GM23338 (cell line): ENCODE results near the gene NSF. TPM values are rescaled to one million over a fixed set of nuclear protein-coding genes. Genes with fewer than 3 reads are reported as not detected.
"Not testable (repeated sequence)": the region's sequence is repeated elsewhere in the genome, so short reads cannot be mapped to it uniquely, and the experiment has no call there.

Source experiments
- ATAC-seq: fragments of 200-7000 bp; cut with Tn5 transposase; 3 replicates; pipeline ENCODE4 v1.9.1; 2020
- DNase-seq: peaks from one replicate; pipeline ENCODE4 v3.0.0-alpha.2; 2015; ENCODE audit warnings: low spot score
- H2AFZ ChIP-seq: fragments of 200-600 bp; sonication (generic); 2 replicates; pipeline ENCODE4 v1.8.0; 2016; ENCODE audit warnings: antibody characterized with exemption, mild to moderate bottlenecking, moderate library complexity
- H3F3A ChIP-seq: fragments of 200-600 bp; sonication (generic); replicated peaks from 2 replicates; pipeline ENCODE4 v1.8.0; 2017; ENCODE audit warnings: antibody characterized with exemption, mixed run types, low read depth
- H3K27ac ChIP-seq: fragments of 200-600 bp; sonication (generic); 2 replicates; pipeline ENCODE4 v1.6.1; 2016; ENCODE audit warnings: low read depth
- H3K27me3 ChIP-seq: fragments of 200-600 bp; sonication (generic); 2 replicates; pipeline ENCODE4 v1.8.0; 2016; ENCODE audit warnings: mild to moderate bottlenecking, mixed run types, moderate library complexity; ENCODE audit not compliant: insufficient read depth
- H3K36me3 ChIP-seq: fragments of 200-600 bp; sonication (generic); 2 replicates; pipeline ENCODE4 v1.8.0; 2016; ENCODE audit warnings: mild to moderate bottlenecking; ENCODE audit not compliant: insufficient read depth
- H3K4me1 ChIP-seq: fragments of 200-600 bp; sonication (generic); 2 replicates; pipeline ENCODE4 v1.8.0; 2016; ENCODE audit warnings: mild to moderate bottlenecking, moderate library complexity; ENCODE audit not compliant: insufficient read depth
- H3K4me2 ChIP-seq: fragments of 200-600 bp; sonication (generic); 2 replicates; pipeline ENCODE4 v1.7.1; 2017; ENCODE audit warnings: mixed run types
- H3K4me3 ChIP-seq: fragments of 200-600 bp; sonication (generic); 2 replicates; pipeline ENCODE4 v1.6.1; 2016; ENCODE audit warnings: mixed run types
- H3K79me2 ChIP-seq: fragments of 200-600 bp; sonication (generic); replicated peaks from 2 replicates; pipeline ENCODE4 v1.8.0; 2017; ENCODE audit warnings: mild to moderate bottlenecking; ENCODE audit not compliant: insufficient read depth
- H3K9me2 ChIP-seq: fragments of 200-600 bp; sonication (generic); 2 replicates; pipeline ENCODE4 v1.8.0; 2017; ENCODE audit not compliant: insufficient read depth
- H4K20me1 ChIP-seq: fragments of 200-600 bp; sonication (generic); replicated peaks from 2 replicates; pipeline ENCODE4 v1.8.0; 2017; ENCODE audit warnings: mild to moderate bottlenecking; ENCODE audit not compliant: insufficient read depth
- H3K27ac Mint-ChIP-seq: 2 replicates; pipeline ENCODE4 v1.8.0; 2020; ENCODE audit warnings: inconsistent platforms, mild to moderate bottlenecking, moderate library complexity, mixed read lengths
- H3K27me3 Mint-ChIP-seq: 3 replicates; pipeline ENCODE4 v1.8.0; 2022; ENCODE audit warnings: low read depth, mild to moderate bottlenecking, moderate library complexity, mixed read lengths, inconsistent platforms; ENCODE audit not compliant: insufficient read depth, poor library complexity
- H3K36me3 Mint-ChIP-seq: 3 replicates; pipeline ENCODE4 v1.8.0; 2021; ENCODE audit warnings: low read depth, mild to moderate bottlenecking, inconsistent platforms, moderate library complexity, mixed read lengths
- H3K4me1 Mint-ChIP-seq: 3 replicates; pipeline ENCODE4 v1.8.0; 2020; ENCODE audit warnings: mild to moderate bottlenecking, inconsistent platforms, mixed read lengths
- H3K4me3 Mint-ChIP-seq: 3 replicates; pipeline ENCODE4 v1.8.0; 2021; ENCODE audit warnings: moderate library complexity, mild to moderate bottlenecking, inconsistent platforms, mixed read lengths
- H3K9me3 Mint-ChIP-seq: 3 replicates; pipeline ENCODE4 v1.8.0; 2020; ENCODE audit warnings: moderate library complexity, mild to moderate bottlenecking, inconsistent platforms, mixed read lengths
- polyA plus RNA-seq: library from polyadenylated mRNA; unstranded; fragments of >200 nt; fragmentation: Nextera tagmentation; extraction: Ambion mirVana; gene quantifications from 2 replicates; pipeline ENCODE4 v1.2.1, GENCODE V29; 2016
- total RNA-seq: library from RNA; depleted of rRNA; stranded (reverse); fragments of >200 nt; shearing (Covaris generic); gene quantifications from 2 replicates; pipeline ENCODE4 v1.2.3, GENCODE V29; 2014

Gene NSF
- total and polyA plus RNA-seq, 2 experiments from 2014 or later: 12.5 to 26.5 TPM

- H3K9me2 ChIP-seq, H4K20me1 ChIP-seq, DNase-seq, H3K4me1 Mint-ChIP-seq, H3K4me3 Mint-ChIP-seq, H3K79me2 ChIP-seq, H3F3A ChIP-seq, H2AFZ ChIP-seq, H3K27me3 Mint-ChIP-seq, H3K36me3 ChIP-seq, H3K27ac ChIP-seq, H3K4me3 ChIP-seq, H3K9me3 Mint-ChIP-seq, H3K4me1 ChIP-seq, H3K27me3 ChIP-seq, H3K4me2 ChIP-seq, H3K36me3 Mint-ChIP-seq, H3K27ac Mint-ChIP-seq: not testable (repeated sequence)
- peak; percentile 80 for ATAC-seq
Observed at GRCh38 chr17:46647251-46647650, 56.8 kb downstream of the NSF start.

GRCh38 chr17:46647688-46648278 is 57.3 kb downstream of the NSF start:
- not testable (repeated sequence) for H2AFZ ChIP-seq, H3K27me3 ChIP-seq, H3K4me1 ChIP-seq, ATAC-seq, H4K20me1 ChIP-seq, H3K9me2 ChIP-seq, H3K9me3 Mint-ChIP-seq, H3K36me3 ChIP-seq, H3K4me2 ChIP-seq, H3K36me3 Mint-ChIP-seq, H3K27ac ChIP-seq, H3K27ac Mint-ChIP-seq, DNase-seq, H3K4me3 ChIP-seq, H3K27me3 Mint-ChIP-seq, H3K4me3 Mint-ChIP-seq, H3K4me1 Mint-ChIP-seq, H3K79me2 ChIP-seq, H3F3A ChIP-seq

GRCh38 chr17:46649246-46649645 is 58.8 kb downstream of the NSF start:
- not testable (repeated sequence) for H3K79me2 ChIP-seq, H3K4me3 Mint-ChIP-seq, H3K27me3 Mint-ChIP-seq, H3K9me3 Mint-ChIP-seq, H3K36me3 ChIP-seq, H3K4me1 ChIP-seq, H3K27me3 ChIP-seq, H3K4me3 ChIP-seq, H3K9me2 ChIP-seq, H3K27ac Mint-ChIP-seq, H2AFZ ChIP-seq, H4K20me1 ChIP-seq, H3K4me2 ChIP-seq, H3K36me3 Mint-ChIP-seq, ATAC-seq, H3F3A ChIP-seq, H3K4me1 Mint-ChIP-seq, H3K27ac ChIP-seq
- DNase-seq: peak; percentile 0

- not testable (repeated sequence) for H3K4me3 Mint-ChIP-seq, H3K27ac Mint-ChIP-seq, H3K27me3 Mint-ChIP-seq, H3K79me2 ChIP-seq, H4K20me1 ChIP-seq, H3K4me1 Mint-ChIP-seq, H2AFZ ChIP-seq, H3K36me3 Mint-ChIP-seq, H3K36me3 ChIP-seq, H3K4me2 ChIP-seq, H3K9me2 ChIP-seq, H3K27ac ChIP-seq, H3F3A ChIP-seq, H3K4me1 ChIP-seq, H3K27me3 ChIP-seq, DNase-seq, H3K9me3 Mint-ChIP-seq, H3K4me3 ChIP-seq
- ATAC-seq: peak; percentile 87
Observed at GRCh38 chr17:46652024-46652643, 61.7 kb downstream of the NSF start.

- H3K79me2 ChIP-seq, H3K27ac ChIP-seq, H3K27me3 Mint-ChIP-seq, DNase-seq, H3K4me3 Mint-ChIP-seq, H4K20me1 ChIP-seq, H3K4me2 ChIP-seq, H2AFZ ChIP-seq, H3K36me3 Mint-ChIP-seq, H3F3A ChIP-seq, H3K9me3 Mint-ChIP-seq, H3K4me3 ChIP-seq, H3K27me3 ChIP-seq, H3K4me1 Mint-ChIP-seq, H3K36me3 ChIP-seq, H3K9me2 ChIP-seq, H3K4me1 ChIP-seq, H3K27ac Mint-ChIP-seq: not testable (repeated sequence)
- peak; percentile 94 for ATAC-seq
Observed at GRCh38 chr17:46658235-46658634, 67.8 kb downstream of the NSF start.

- H3K4me1 Mint-ChIP-seq, H3F3A ChIP-seq, ATAC-seq, H3K27me3 ChIP-seq, H2AFZ ChIP-seq, H4K20me1 ChIP-seq, H3K4me1 ChIP-seq, H3K36me3 ChIP-seq, H3K9me2 ChIP-seq, DNase-seq, H3K4me3 Mint-ChIP-seq, H3K9me3 Mint-ChIP-seq, H3K36me3 Mint-ChIP-seq, H3K27me3 Mint-ChIP-seq, H3K27ac ChIP-seq, H3K4me2 ChIP-seq, H3K4me3 ChIP-seq, H3K79me2 ChIP-seq, H3K27ac Mint-ChIP-seq: not testable (repeated sequence)
Observed at GRCh38 chr17:46659702-46660101, 69.2 kb downstream of the NSF start.

GRCh38 chr17:46663123-46663522 is 72.7 kb downstream of the NSF start:
- not testable (repeated sequence) for H3K27ac Mint-ChIP-seq, H3K9me3 Mint-ChIP-seq, H3K4me1 ChIP-seq, H3F3A ChIP-seq, H3K27me3 ChIP-seq, H3K27me3 Mint-ChIP-seq, H4K20me1 ChIP-seq, H3K4me3 Mint-ChIP-seq, H3K4me1 Mint-ChIP-seq, H3K27ac ChIP-seq, ATAC-seq, H3K79me2 ChIP-seq, H3K36me3 Mint-ChIP-seq, H3K4me3 ChIP-seq, H3K4me2 ChIP-seq, H3K36me3 ChIP-seq, H2AFZ ChIP-seq, H3K9me2 ChIP-seq, DNase-seq
